ENCODE data around the gene XIRP1. TPM values are rescaled to one million over a fixed set of nuclear protein-coding genes. Genes with fewer than 3 reads are reported as not detected.

XIRP1 gene
- total RNA-seq, 1 donor from 2014 or later = 0.72 TPM

- DNase-seq (ENCODE audit: low spot score) = no peak
These were observed 17.7 kb upstream of the XIRP1 start for GRCh38 chr3:39210078-39210477.

- DNase-seq (ENCODE audit: low spot score) = no peak
These were observed 17.1 kb upstream of the XIRP1 start for GRCh38 chr3:39209329-39209970.

DNA sequence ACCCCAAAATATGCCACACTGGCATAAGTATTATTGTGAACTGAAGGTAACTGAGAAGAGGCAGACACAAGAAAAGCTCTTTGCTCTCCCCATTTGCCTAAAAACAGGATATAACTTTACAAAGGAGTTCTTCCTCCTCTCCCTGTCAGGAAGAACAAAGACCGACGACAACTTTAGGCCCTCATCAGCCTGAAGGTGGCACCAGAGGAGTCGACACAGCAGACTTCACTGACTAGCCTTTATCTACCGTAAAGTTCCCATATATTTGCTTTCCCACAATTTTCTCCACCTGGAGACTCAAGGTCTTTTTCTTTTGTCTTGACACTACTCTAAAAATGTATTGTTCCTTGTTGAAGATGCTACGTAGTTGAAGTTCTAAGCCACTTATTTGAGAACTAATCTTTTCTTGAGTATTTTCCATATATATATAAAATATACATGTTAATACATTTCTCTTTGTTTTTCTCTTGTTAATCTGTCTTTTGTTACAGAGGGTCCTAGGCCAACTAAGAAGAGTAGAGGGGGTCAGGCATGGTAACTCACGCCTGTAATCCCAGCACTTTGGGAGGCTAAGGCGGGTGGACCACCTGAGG, 16.2 kb upstream of the XIRP1 start:
- DNase-seq (ENCODE audit: low spot score) = peak; percentile 68

DNA sequence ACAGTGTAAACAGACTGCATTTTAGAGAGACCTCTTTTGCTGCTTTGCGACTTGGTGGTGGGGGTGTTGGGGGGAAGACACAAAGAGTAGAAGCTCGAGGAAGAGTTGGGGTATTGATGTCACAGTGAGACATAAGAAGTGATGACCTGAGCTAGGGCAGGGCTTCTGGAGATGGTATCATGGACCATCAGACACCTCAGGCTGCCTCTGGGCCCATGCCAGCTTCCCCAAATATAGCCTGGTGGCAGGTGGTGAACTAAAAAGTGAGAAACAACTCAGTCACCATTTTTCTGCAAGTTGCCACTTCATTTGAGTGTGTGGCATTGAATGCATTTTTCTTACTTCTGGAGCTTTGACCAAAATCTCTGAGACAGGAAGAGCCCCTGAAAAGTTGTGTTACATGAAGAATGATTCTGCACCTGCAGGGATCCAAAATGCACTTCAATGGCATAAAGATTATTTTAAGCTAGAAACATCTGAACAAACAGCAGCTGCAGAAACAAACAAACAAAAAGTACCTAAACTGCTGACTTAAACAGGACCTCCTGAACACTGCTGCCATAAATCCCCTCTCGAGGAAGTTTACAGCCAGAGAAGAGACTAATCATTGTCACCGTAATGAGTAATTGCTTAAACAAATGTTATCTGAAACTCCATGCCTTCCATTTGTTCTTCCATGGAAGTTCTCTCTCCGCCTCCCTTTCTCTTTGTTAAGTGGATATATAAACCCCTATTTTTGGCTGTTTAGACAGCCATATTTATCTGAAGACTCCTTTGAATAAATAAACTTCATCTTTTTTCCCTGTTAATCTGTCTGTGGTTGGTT, 15.2 kb upstream of the XIRP1 start:
- no peak for DNase-seq (ENCODE audit: low spot score)

DNA sequence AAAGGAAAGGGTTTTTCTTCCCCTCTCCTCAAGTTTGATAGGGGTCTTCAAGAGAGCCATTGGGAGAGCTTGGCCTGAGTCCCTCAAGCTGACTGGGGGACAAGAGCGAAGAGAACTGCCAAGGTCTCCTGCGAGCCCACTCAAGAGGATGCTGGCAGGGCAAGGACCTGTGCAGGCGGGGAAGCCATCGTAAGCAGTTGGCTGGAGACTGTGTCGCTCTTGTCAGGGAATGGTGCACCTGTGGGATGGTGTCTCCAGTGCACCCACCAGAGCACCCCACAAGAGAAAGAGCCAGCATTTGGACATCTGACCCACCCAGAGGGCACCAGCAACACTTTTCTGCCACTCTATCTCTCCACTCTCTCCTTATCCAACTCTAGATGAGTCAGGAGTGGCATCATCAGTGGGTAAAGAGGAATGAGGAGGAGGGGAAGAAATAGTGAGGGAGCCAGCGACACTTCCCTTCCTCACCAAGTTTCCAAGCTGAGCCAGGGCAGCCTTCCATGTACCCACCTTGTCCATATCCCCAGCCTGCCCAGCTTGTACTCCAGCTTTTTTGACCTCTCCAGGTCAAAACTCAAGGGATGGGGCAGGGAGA, 13.6 kb upstream of the XIRP1 start:
- no peak for DNase-seq (ENCODE audit: low spot score)

GRCh38 chr3:39205131-39205530, 12.7 kb upstream of the XIRP1 start:
- DNase-seq (ENCODE audit: low spot score) = no peak

DNA sequence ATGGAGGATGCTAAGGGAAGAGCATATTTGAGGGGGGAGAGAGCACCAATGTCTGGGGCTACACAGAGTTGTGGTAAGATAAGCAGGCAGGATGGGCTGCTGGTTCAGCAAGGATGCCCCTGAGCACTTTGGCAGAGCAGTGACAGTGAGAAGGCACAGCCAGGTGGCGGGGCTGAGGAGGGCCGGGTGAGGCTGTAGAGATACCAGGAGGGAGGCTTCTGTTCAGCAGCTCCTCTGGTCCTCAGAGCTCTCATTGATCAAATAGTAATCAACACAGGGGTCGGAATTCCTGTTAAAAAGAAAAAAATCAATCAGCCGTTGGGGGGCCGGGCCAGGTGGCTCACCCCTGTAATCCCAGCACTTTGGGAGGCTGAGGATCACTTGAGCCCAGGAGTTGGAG, 11.5 kb upstream of the XIRP1 start:
- DNase-seq (ENCODE audit: low spot score) = no peak

DNA sequence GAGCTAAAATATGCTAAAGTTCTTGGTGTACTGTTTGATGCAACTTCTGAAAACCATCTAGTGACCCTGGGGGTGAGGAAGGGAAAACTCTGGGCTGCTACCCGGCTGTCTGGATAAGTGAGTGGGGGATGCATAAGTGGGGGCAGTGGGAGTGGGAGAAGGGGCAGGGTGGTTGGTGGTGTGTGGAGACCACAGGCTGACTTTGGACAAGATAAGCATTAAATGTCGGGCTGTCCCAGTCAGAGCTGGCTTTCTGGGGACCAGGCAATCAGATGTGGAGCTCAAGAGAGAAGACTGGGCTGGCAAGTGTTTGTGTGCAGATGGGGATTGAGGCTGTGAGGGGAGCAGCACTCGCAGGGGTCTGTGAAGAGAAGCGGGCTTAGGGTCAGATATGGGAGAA, 11.0 kb upstream of the XIRP1 start:
- DNase-seq (ENCODE audit: low spot score) = no peak

DNA sequence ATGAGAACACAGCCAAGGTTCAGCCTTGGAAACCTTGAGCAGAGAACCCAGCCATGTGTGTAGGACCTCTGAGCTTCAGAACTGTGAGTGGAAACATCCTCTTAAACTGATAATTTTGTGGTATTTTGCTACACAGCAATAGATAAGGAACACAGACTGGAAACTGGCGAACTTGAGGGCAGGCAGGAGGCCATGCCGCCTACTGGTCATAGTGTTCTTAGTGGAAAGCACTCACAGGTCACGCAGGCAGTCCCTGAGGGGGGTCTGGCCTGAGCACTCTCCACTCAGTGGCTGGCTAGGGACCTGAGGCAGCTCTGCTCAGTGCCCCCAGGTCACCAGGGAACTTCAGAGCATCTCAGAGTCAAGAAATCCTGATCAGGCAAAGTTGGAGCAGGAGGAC, 9.7 kb upstream of the XIRP1 start:
- no peak for DNase-seq (ENCODE audit: low spot score)

GRCh38 chr3:39196671-39197356, 4.4 kb upstream of the XIRP1 start:
- DNase-seq (ENCODE audit: low spot score) = no peak

- DNase-seq (ENCODE audit: low spot score) = no peak
These were observed 3.6 kb upstream of the XIRP1 start for GRCh38 chr3:39196034-39196433.

GRCh38 chr3:39193391-39193790, 996 bp upstream of the XIRP1 start:
- no peak for DNase-seq (ENCODE audit: low spot score)

- DNase-seq (ENCODE audit: low spot score) = no peak
These were observed 622 bp downstream of the XIRP1 start for GRCh38 chr3:39191773-39192172.

DNA sequence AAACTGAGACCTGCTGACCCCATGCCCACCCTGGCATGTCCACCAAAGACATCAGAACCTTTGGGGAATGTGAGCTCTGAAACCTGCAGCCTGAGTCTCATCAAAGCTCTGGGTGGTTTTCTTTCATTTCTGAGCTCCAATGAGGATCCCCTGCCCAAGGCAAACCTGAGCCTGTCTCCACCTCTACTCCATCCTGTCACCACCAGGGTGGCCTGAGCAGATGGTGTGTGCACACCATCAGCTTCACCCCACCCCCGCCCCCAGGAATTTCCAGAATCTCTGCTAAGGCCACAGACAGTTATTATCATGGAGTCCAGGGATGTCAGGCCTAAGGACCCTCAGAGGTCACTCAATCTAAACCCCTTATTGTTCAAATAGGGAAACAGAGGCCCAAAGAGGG, 1.3 kb downstream of the XIRP1 start:
- no peak for DNase-seq (ENCODE audit: low spot score)

DNA sequence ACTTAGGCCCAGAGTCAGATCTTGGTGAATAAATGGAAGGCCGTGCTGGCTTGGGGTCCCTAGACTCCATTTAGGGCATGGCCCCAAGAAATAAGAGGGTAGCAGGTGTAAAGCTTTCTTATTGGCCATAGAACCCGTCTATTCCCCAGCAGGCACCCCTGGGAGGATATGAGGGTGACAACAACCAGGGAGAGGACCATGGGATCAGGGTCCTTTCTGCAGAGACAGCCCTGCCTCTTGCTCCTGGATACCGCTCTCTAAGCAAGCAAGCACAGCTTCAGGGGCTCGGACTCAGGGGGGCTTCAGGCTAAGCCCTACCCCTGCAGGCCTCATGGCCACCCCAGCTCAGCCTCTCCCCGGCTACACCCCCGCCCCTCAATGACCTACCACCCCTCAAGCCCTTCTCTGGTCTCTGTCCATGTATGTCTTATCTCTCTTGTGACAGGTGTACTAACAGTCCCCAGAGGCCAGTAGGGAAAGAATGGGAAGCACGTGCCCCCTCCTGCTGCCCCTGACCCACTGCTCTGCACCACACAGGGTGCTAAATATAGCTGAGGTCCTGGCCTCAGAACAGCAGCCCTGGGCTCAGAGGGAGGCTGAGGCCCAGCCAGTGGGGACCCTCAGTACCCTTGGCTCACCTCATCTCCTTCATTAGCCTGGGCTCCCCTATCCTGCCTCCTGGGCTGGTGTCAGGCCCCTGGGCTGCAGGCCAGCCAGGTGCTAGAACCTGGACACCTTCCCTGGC, 1.9 kb downstream of the XIRP1 start:
- no peak for DNase-seq (ENCODE audit: low spot score)

DNA sequence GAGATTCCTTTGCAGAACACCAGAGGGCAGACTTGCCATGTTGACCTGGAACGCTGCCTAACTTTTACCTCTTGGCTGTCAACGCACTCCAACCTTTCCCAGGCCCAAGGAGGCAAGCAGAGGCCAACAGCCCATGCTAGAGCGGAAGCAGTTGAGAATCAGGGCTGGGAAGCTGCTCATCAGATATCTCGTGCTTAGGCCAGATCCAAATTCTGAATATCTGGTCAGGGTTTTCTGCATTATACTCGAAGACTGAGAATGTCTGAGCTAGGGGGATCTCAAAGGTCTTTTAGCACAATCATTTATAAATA, 2.5 kb downstream of the XIRP1 start:
- DNase-seq (ENCODE audit: low spot score) = peak; percentile 62

GRCh38 chr3:39189150-39189958, 3.0 kb downstream of the XIRP1 start:
- DNase-seq (ENCODE audit: low spot score) = no peak

GRCh38 chr3:39188271-39189149, 3.9 kb downstream of the XIRP1 start:
- no peak for DNase-seq (ENCODE audit: low spot score)

DNA sequence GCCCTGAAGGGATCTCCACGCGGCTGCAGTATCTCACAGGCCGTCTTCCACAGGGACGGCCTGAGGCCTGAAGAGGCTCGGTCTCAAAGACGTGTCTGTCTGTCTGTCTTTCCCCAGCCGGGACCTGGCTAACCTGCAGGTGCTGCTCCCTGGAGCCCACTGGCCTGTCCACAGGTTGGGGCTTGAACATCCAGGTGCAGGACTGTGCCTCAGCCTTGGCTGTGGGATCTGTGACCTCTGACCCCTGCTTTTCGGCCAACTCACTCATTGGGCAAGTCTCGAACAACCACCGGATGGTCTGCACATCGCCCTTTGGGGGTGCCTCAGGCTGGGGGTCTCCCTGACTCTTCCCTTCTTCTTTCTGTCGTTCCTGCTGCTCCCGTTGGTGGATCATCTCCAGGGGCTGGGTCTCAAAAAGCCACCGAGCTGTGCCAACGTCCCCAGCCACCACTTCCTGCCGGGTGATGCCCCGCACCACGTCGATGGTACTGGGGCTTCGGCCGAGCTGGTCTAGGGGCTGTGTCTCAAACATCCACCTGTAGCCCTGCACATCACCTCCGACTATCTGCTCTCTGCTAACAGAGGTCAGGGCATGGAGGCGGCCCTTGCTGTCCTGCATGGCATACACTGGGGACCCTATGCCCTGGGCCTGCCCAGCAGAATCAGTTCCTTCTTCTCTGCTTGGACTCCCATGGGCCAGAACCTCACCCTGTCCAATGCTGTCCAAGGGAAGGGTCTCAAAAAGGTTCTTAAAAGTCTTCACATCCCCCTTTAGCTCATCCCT, 4.8 kb downstream of the XIRP1 start:
- no peak for DNase-seq (ENCODE audit: low spot score)
